Keratinocyte (primary cell): Measurements from ENCODE around the gene DCLK2. TPM values are rescaled to one million over a fixed set of nuclear protein-coding genes. Genes with fewer than 3 reads are reported as not detected.

Source experiments
- DNase-seq: peaks from one replicate; pipeline ENCODE4 v3.0.0-alpha.2; 2011; ENCODE audit warnings: low read depth, missing footprints, low spot score
- FAIRE-seq: peaks from 2 replicates; lab custom pipeline; 2011; peaks lifted over from hg19 to GRCh38; lab: Jason Lieb, UNC
- H2AFZ ChIP-seq: 2 replicates; pipeline ENCODE4 v1.6.0; 2012; ENCODE audit warnings: low read length, control low read depth, inconsistent platforms; ENCODE audit not compliant: control insufficient read depth
- H3K27ac ChIP-seq: 2 replicates; pipeline ENCODE4 v1.5.1; 2011; ENCODE audit warnings: low read length; ENCODE audit not compliant: control insufficient read depth, insufficient read depth
- H3K27me3 ChIP-seq: 3 replicates; pipeline ENCODE4 v1.6.0; 2011; ENCODE audit warnings: low read length; ENCODE audit not compliant: control insufficient read depth, insufficient read depth; ENCODE audit errors: extremely low read depth
- H3K36me3 ChIP-seq, 2 experiments: 2 replicates in 1 of 2; 3 replicates in 1 of 2; pipeline ENCODE4 v1.5.1; 2011; ENCODE audit warnings: low read length in 2 of 2, mild to moderate bottlenecking in 1 of 2; ENCODE audit not compliant: control insufficient read depth in 2 of 2, insufficient read depth in 2 of 2; ENCODE audit errors: extremely low read depth in 1 of 2
- H3K4me1 ChIP-seq: 3 replicates; pipeline ENCODE4 v1.5.1; 2011; ENCODE audit warnings: low read length; ENCODE audit not compliant: control insufficient read depth, insufficient read depth; ENCODE audit errors: extremely low read depth
- H3K4me2 ChIP-seq: 3 replicates; pipeline ENCODE4 v1.6.0; 2011; ENCODE audit warnings: low read depth, low read length; ENCODE audit not compliant: control insufficient read depth, insufficient read depth; ENCODE audit errors: extremely low read depth
- H3K4me3 ChIP-seq, 3 experiments: fragments of 200-600 bp in 1 of 3; sonication (generic) in 1 of 3; 2 replicates in 2 of 3; 3 replicates in 1 of 3; pipeline ENCODE4 v1.5.1; 2011 to 2016; ENCODE audit warnings: low read length in 3 of 3, mild to moderate bottlenecking in 3 of 3, control low read depth in 2 of 3, inconsistent platforms in 1 of 3, low read depth in 1 of 3, mixed read lengths in 1 of 3, mixed run types in 1 of 3, moderate library complexity in 1 of 3; ENCODE audit not compliant: control insufficient read depth in 2 of 3, insufficient read depth in 2 of 3; ENCODE audit errors: extremely low read depth in 1 of 3
- H3K79me2 ChIP-seq: 2 replicates; pipeline ENCODE4 v1.6.0; 2012; ENCODE audit warnings: low read length; ENCODE audit not compliant: control insufficient read depth, insufficient read depth
- H3K9ac ChIP-seq: 3 replicates; pipeline ENCODE4 v1.6.0; 2011; ENCODE audit warnings: low read length; ENCODE audit not compliant: control insufficient read depth, insufficient read depth; ENCODE audit errors: extremely low read depth
- H3K9me1 ChIP-seq: 3 replicates; pipeline ENCODE4 v1.6.0; 2011; ENCODE audit warnings: low read length; ENCODE audit not compliant: control insufficient read depth, insufficient read depth; ENCODE audit errors: extremely low read depth
- H3K9me3 ChIP-seq: 2 replicates; pipeline ENCODE4 v1.5.1; 2012; ENCODE audit warnings: low read depth, low read length; ENCODE audit not compliant: control insufficient read depth
- H4K20me1 ChIP-seq: 3 replicates; pipeline ENCODE4 v1.6.0; 2011; ENCODE audit warnings: low read length; ENCODE audit not compliant: control insufficient read depth, insufficient read depth; ENCODE audit errors: extremely low read depth
- EZH2 ChIP-seq: IDR thresholded peaks from one replicate; pipeline ENCODE4 v1.6.1; 2012; ENCODE audit warnings: inconsistent platforms, mild to moderate bottlenecking, low read length, moderate library complexity
- dilution Hi-C: fragments of 300-500 bp; cut with MboI; formaldehyde crosslinking; loops from one replicate; pipeline ENCODE4 v1.7.0; 2020; ENCODE audit warnings: low sequenced_read_pairs; ENCODE audit not compliant: extremely low pct_ligation_motif_present
- polyA plus RNA-seq, 5 experiments: library from polyadenylated mRNA; depleted of rRNA in 3 of 5; stranded (reverse) in 3 of 5; stranded (forward) in 1 of 5; unstranded in 1 of 5; fragments of >200 nt; gene quantifications; 1 replicate in 1 of 5; 2 replicates in 3 of 5; 3 replicates in 1 of 5; pipeline versions ENCODE4 v1.2.1 to v1.2.3, GENCODE V29; 2011 to 2012; ENCODE audit warnings: missing spikeins in 2 of 5, low read depth in 1 of 5, low replicate concordance in 1 of 5
- TF ChIP-seq, protein P1 (sequence below), 3 experiments: IDR thresholded peaks in 1 of 3; conservative IDR thresholded peaks in 1 of 3; optimal IDR thresholded peaks in 1 of 3; 2 replicates in 2 of 3; 3 replicates in 1 of 3; pipeline versions ENCODE3 to v1.5.1; 2011; ENCODE audit warnings: low read length in 3 of 3, mild to moderate bottlenecking in 3 of 3, moderate library complexity in 2 of 3, control low read depth in 1 of 3, inconsistent platforms in 1 of 3; ENCODE audit not compliant: insufficient read depth in 2 of 3; ENCODE audit errors: extremely low read depth in 1 of 3

DCLK2 gene
- polyA plus RNA-seq, 1 donor (not counting 4 experiments of a cell fraction or from before 2014, with no cell fraction given) = 0.07 TPM

DNA sequence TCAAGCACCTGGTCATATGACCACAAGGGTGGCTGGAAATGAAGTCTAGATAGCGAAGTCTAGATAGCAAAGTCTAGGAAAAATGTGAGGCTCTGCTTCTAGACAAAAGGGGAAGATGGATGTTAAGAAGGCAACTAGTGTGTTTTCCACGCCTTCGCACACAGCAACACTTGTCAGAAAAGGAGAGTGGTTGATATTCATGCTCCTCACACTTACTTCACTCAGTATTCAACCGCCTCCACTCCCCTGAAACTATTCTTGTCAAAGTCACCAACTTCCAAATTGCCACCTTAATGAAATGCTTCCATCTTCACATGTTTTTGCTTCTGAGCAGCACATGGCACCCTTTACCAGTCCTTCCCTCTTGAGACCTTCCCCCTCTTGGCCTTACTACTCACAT lies 27.7 kb upstream of the DCLK2 start:
- Histone ChIP-seq H3K79me2 (no peaks in the 10 kb centered on the region), H3K9ac (no peak overlapping the region), H3K27ac (no peak overlapping the region), H3K4me2 (no peak overlapping the region), H2AFZ (no peak overlapping the region), H3K27me3 (peaks cover 7% of the 10 kb centered on the region), H3K4me3 (no peak overlapping the region), H3K36me3 (no peaks in the 10 kb centered on the region), H3K9me3 (no peaks in the 10 kb centered on the region), H3K9me1 (no peaks in the 10 kb centered on the region), H3K4me1 (no peaks in the 10 kb centered on the region), H4K20me1 (no peaks in the 10 kb centered on the region)
- DNase-seq (no peak), FAIRE-seq (no peak)
- dilution Hi-C loops = no loop called here
- TF ChIP-seq EZH2 = no peak
- TF ChIP-seq, protein P1, sequence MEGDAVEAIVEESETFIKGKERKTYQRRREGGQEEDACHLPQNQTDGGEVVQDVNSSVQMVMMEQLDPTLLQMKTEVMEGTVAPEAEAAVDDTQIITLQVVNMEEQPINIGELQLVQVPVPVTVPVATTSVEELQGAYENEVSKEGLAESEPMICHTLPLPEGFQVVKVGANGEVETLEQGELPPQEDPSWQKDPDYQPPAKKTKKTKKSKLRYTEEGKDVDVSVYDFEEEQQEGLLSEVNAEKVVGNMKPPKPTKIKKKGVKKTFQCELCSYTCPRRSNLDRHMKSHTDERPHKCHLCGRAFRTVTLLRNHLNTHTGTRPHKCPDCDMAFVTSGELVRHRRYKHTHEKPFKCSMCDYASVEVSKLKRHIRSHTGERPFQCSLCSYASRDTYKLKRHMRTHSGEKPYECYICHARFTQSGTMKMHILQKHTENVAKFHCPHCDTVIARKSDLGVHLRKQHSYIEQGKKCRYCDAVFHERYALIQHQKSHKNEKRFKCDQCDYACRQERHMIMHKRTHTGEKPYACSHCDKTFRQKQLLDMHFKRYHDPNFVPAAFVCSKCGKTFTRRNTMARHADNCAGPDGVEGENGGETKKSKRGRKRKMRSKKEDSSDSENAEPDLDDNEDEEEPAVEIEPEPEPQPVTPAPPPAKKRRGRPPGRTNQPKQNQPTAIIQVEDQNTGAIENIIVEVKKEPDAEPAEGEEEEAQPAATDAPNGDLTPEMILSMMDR (optimal IDR thresholded peaks at IDR 0.05 in 1 of 3, IDR thresholded peaks at IDR 0.05 in 1 of 3, conservative IDR thresholded peaks at IDR 0.05 in 1 of 3; ENCODE audit: extremely low read depth in 1 of 3, insufficient read depth in 2 of 3, low read length in 3 of 3) = no peak

DNA sequence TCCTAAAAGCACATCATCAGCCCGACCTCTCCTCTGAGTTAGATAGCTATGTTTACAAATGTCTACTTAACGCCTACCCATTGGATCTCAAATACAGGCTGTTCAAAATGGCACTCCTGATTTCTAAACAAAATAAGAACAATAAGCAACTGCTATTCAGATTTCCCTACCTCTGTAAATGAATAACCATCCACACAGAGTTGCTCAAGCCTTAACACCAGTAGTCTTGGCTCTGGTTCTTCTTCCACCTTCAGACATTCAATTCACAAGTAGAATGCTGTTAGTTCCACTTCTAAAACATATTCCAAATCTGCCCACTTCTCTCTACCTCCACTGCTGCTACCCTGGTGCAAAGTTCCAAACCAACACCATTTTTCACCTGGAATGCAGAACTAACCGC lies 27.1 kb upstream of the DCLK2 start:
- Histone ChIP-seq H3K79me2 (no peaks in the 10 kb centered on the region), H4K20me1 (no peaks in the 10 kb centered on the region), H3K4me1 (no peaks in the 10 kb centered on the region), H3K36me3 (no peaks in the 10 kb centered on the region), H2AFZ (no peak overlapping the region), H3K4me2 (no peak overlapping the region), H3K27ac (no peak overlapping the region), H3K9ac (no peak overlapping the region), H3K27me3 (peaks cover 7% of the 10 kb centered on the region), H3K9me1 (no peaks in the 10 kb centered on the region), H3K4me3 (no peak overlapping the region), H3K9me3 (no peaks in the 10 kb centered on the region)
- dilution Hi-C loops = no loop called here
- no peak for FAIRE-seq
- TF ChIP-seq EZH2 = no peak
- TF ChIP-seq, protein P1 (optimal IDR thresholded peaks at IDR 0.05 in 1 of 3, IDR thresholded peaks at IDR 0.05 in 1 of 3, conservative IDR thresholded peaks at IDR 0.05 in 1 of 3; ENCODE audit: extremely low read depth in 1 of 3, insufficient read depth in 2 of 3, low read length in 3 of 3) = no peak
- no peak for DNase-seq
